ENCODE measurements around the gene LATS2.

DNA sequence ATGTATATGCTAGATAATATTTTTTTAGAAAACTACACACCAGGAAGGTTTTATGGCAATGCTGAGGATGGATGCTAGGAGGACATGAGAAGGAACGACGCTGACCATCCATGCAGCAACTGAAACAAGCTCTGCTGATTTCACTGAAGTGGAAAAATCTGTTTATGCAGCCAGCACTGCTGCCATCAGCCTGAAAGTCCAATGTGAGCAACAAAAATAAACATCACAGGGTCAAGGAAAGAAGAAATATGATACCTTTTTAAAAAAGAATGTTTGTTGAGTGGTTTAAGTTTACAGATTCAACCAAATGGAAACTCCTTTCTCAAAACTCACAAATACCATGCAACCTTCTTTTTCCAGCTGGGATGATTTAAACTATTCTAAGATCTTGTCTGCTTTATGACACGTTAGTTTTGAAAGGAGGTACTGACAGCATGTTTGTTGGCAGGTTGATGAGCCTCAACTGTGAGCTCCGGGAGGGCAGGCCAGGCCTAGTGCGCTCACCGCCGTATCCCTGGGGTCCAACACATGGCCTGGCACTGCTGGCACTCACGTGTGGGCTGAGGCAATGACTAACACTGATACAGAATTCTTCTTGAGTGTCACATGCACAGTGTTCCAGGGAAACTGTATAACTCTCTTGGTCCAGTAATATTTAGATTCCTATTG is 46.8 kb downstream of the LATS2 start:
- TF ChIP-seq, protein P1, sequence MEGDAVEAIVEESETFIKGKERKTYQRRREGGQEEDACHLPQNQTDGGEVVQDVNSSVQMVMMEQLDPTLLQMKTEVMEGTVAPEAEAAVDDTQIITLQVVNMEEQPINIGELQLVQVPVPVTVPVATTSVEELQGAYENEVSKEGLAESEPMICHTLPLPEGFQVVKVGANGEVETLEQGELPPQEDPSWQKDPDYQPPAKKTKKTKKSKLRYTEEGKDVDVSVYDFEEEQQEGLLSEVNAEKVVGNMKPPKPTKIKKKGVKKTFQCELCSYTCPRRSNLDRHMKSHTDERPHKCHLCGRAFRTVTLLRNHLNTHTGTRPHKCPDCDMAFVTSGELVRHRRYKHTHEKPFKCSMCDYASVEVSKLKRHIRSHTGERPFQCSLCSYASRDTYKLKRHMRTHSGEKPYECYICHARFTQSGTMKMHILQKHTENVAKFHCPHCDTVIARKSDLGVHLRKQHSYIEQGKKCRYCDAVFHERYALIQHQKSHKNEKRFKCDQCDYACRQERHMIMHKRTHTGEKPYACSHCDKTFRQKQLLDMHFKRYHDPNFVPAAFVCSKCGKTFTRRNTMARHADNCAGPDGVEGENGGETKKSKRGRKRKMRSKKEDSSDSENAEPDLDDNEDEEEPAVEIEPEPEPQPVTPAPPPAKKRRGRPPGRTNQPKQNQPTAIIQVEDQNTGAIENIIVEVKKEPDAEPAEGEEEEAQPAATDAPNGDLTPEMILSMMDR (IDR thresholded peaks at IDR 0.05), result no peak
- TF ChIP-seq EP300 (IDR thresholded peaks at IDR 0.05) (no peak), POLR2A (IDR thresholded peaks at IDR 0.05) (no peak)

Measured in ovary (tissue), 3 donors.